Ovary (tissue), 3 donors: Measurements from ENCODE around the gene MTX3.

Source experiments
- CTCF ChIP-seq, 3 donors: fragments of 450-650 bp in 2 of 3; fragments of 200-600 bp in 1 of 3; IDR thresholded peaks; one replicate each; pipeline versions ENCODE4 v1.5.1 to v1.8.0; 2016 to 2022; ENCODE audit warnings: antibody characterized with exemption in 3 of 3, mild to moderate bottlenecking in 1 of 3
- EP300 ChIP-seq: sonication (generic); formaldehyde crosslinking; IDR thresholded peaks from one replicate; pipeline ENCODE4 v1.6.1; 2017; ENCODE audit warnings: antibody characterized with exemption
- POLR2A ChIP-seq: fragments of 450-650 bp; IDR thresholded peaks from one replicate; pipeline ENCODE4 v1.6.1; 2017; ENCODE audit warnings: antibody characterized with exemption, mild to moderate bottlenecking, moderate library complexity
- donor health status: DM: no; HTN: no; CAD: no.

GRCh38 chr5:80008995-80009765 lies 18.1 kb upstream of the MTX3 start:
- TF ChIP-seq POLR2A (no peak), CTCF (IDR thresholded peaks at IDR 0.05) (no peak), EP300 (no peak)
